Midbrain (tissue), 1 donor: ENCODE data around the gene PLIN4.

ENCODE experiments used
- DNase-seq: peaks from one replicate; lab custom pipeline; 2025; lab: John Stamatoyannopoulos, UW

PLIN4 gene

DNA sequence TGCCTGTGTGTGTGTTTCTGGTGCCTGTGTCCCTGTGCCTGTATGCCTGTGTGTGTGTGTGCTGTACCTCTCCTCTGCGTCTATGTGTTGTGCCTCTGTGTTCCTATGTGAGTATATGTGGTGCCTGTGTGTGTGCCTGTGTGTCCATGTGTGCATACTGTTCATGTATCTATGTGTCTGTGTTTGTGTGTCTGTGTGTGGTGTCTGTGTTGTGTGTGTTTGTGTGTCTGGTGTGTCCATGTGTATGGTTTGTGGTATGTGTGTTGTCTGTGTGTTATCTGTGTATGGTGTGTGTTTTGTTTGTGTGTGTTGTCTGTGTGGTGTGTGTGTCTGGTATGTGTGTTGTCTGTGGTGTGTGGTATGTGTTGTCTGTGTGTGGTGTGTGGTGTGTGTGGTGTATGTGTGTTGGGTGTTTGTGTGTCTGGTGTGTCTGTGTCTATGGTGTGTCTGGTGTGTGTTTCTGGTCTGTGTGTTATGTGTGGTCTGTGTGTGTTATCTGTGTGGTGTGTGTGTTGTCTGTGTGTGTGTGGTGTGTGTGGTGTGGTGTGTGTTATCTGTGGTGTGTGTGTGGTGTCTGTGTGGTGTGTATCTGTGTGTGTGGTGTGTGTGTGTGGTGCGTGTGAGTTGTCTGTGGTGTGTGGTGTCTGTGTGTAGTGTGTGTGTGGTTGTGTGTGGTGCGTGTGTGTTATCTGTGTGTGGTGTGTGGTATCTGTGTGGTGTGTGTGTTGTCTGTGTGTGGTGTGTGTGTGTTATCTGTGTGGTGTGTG lies 25.8 kb downstream of the PLIN4 start:
- DNase-seq, result no peak

DNA sequence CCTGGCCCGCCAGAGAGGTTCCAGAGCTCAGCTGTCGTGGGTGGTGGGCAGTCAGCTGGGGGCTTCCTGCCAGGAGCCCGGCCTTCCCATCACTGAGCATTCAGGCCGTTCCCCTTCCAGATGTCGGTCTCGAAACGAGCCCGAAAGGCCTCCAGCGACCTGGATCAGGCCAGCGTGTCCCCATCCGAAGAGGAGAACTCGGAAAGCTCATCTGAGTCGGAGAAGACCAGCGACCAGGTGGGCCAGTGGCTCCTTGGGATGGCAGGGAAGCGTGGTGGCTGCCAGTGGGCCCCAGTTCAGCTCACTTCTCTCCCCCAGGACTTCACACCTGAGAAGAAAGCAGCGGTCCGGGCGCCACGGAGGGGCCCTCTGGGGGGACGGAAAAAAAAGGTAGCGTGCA lies 26.8 kb downstream of the PLIN4 start:
- DNase-seq, result no peak

DNA sequence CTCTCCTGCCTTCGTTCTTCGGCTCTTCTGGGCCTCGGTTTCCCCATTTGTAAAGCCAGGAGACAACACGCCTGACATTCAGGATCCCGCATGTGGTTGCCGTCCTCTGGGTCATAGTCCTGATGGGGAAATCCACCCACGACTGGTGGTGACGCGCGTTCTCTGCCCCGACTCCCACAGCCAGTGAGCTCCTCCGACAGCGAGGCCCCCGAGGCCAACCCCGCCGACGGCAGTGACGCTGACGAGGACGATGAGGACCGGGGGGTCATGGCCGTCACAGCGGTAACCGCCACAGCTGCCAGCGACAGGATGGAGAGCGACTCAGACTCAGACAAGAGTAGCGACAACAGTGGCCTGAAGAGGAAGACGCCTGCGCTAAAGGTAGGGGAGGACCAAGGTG lies 29.8 kb downstream of the PLIN4 start:
- no peak for DNase-seq

DNA sequence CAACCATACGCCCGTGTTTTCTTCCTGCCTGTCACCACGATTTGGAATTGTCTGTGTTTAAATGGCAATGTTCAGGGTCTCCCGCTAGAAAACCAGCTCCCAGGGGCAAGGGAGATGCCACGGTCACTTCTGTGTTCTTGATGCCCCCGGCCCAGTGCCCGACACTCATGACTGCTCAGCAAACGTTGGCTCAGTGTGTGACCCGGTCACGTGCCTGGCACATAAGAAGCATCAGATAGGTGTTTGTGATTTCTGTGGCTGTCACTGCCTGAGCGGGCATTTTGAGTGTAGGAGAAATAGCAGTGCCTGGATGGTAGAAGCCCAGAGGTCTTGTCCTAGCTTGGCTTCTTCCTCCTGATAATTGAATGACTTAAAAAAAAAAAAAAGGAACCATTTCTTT lies 30.7 kb downstream of the PLIN4 start:
- no peak for DNase-seq

DNA sequence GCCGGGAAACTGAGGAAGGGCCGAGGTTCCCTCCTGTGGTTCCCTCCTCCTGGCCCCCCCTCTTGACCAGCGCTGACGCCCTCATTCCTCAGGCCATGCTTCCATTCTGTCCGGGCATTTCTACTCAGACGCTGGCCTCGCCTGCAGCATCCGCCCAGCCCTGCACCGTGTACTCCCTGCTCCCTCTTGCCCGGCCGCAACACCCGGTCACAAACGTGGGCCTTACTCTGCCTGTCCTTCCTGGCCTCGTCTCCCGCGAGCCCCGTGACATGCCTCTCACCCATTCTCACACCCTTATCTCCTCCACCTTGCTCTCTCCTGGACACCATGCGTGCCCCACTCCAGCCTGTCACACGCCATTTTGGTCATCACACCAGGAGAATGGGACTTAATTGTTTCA lies 34.9 kb downstream of the PLIN4 start:
- DNase-seq, result no peak

DNA sequence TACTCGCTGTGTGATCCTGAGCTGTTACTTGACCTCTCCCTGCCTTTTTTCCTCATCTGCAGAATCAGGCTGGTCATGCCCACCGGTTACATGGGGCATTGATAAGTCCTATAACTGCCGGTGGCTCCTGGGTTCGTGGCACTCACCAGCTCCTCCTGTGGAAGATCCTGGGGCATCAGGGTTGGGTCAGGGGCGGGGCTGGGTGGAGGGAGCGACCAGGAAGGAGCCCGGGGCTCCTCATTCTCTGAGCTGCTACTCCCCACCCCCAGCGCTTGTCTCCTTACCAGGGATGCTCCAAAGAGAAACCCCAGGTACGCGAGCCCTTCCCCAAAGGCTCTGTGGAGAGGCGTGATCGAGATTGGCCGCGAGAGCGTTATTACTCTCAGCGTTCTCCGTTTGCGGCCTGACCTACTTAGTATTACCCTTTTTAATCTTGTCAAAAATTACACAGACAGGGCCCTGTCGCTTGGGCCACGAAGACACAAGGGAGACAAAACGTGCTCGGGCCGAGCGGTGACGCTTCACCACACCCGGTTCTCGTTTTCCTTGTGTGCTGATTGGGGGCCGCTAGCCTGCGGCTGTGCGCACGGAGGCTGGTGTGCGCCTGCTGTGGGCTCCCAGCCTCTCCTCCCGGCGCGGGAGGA lies 35.4 kb downstream of the PLIN4 start:
- DNase-seq, result no peak

DNA sequence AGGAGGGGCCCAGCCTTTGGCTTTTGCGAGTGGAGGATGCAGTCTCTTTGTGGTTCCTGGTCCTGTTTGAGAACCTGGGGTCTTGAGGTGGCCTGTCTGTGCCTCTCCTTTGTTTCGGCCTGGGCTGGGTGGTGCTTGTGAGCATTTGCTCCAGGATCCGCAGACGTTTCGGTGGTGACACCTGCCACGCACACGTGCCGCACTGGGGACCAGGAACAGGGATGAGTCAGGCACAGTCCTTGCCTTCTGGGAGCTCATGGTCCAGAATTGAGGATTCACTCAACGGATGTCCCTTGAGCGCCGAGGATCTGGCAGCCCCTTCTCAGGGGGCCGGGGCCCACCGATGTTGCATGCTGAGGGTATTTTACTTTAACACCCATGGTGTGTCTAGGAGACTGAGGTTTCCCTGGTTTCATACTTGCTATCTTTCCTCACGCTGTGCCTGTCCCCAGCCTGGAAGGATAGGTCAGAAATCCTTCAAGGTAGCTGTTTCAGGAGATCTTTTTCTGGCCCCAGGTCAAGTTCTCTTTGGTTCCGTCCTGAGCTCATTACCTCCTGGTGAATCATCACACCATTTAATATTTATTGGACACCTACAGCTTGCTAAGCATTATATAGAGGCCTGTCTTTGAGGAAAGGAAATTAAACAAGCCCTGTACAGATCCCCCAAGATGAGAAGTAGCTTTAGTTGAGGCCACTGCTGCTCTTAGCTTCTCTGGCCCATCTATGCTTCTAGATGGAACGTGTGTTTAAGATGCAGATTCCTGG lies 41.1 kb downstream of the PLIN4 start:
- no peak for DNase-seq

DNA sequence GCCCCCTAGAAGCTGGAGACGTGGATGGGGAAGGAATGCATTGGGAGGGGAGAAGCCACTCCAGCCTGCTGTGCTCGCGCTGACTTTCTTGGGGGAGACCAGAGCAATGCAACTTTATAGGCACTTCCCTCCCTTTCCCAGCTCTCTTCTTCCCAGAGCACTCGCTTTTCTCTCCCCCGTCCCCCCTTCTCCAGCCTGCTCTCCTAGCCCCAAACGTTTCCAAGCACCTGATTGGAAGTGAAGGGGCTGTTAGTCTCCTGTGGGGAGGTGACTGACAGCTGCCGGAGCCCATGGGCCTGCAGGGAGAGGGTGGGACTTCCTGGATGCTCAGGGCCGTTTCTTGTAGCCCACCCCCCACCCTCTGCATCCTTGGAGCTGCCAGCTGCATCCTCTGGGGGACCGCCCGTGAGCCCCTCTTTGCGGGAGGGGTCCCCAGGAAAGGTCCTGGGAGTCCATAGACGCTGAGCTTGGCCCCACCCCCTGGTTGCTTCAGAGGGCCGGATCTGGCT lies 43.7 kb downstream of the PLIN4 start:
- peak; percentile 47 for DNase-seq

DNA sequence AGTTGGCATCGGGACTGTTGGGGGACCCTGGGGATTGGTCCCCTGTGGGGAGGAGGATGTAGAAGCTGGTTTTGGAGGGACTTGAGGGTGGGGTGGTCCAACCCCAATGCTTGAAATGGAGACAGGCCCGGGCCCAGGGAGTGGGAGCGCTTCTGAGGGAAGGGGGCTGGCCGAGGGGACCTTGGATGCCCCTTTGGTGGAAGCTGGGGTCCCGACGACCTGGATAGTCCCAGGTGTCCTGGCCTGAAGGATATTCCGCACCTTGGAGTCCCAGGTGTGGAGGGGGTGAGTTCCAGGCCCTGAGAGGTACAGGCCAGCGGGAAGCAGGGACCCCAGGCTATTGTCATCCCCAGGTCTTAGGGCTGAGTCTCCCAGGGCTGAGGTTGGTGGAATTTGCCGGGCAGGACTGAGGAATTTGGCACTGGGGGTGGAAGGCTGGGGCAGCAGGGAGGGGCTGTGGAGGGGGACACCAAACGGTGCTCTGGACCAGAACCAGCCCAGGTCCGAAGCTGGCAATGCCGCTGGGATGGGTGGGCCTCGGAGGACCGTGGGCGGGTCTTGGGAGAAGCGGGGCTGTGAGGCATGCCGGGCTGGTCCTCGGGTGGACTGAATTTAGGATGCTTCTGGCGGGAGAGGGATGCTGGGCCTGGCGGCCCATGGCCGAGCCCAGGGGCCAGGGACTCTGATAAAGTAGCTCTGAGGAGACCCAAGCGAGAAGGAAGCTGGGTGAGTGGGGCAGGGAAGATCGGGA lies 44.3 kb downstream of the PLIN4 start:
- DNase-seq, result no peak

DNA sequence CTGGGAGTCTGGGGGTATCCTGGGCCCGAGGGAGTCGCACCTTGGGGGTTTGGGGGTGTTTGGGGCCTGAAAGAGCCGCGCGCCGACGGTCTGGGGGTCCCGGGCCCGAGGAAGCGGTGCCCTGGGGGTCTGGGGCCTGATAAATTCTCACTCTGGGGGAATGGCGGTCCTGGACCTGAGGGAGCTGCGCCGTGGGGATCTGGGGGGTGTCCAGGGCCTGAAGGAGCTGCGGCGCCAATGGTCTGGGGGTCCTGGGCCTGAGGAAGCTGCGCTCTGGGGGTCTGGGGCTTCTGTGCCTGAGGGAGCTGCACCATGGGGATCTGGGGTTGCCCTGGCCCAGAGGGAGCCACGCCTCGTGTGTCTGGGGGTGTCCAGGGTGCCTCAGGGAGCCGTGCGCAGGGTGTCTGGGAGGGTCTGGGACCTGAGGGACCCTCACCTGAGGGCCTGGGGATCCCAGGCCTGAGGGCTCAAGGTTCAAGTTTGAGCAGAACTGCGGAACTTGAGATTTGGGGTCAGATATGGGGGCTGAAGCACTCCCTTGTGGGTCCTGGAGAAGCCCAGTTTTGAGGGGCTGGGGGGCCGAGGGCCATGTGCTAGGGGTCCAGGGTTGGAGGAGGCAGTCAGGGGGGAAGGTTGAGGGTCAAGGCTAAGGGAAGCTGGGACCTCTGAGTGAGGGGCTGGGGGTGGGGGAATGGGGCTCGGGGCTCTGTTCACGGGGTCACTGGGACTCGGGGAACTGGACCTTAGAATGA lies 45.1 kb downstream of the PLIN4 start:
- DNase-seq, result no peak

DNA sequence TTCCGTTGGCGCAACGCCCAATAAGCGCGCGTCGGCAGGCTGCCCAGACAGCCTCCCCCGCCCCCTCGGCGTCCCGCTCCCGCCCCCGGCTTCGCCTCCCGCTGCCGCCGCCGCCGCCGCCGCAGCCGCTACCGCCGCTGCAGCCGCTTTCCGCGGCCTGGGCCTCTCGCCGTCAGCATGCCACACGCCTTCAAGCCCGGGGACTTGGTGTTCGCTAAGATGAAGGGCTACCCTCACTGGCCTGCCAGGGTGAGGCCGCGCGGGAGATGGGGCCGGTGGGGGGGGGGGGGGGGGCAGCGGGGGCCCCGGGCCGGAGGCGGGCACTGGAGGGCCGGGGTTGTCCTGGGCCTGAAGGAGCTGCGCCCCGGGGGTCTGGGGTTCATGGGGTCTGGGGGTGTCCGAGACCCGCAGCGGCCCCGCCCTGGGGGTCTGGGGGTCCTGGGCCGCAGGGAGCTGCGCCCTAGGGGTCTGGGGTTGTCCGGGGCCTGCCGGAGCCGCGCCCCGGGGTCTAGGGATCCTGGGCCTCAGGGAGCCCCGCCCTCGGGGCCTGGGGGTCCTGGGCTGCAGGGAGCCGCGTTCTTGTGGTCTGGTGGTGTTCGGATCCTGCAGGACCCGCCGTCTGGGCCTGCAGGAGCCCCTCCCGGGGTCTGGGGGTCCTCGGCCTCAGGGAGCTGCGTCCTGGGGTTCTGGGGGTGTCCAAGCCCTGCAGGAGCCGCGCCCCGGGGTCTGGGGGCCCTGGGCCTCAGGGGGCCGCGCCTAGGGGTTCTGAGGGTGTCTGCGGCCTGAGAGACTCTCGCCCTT lies 45.9 kb downstream of the PLIN4 start, which contains the start of gene HDGFL2:
Gene HDGFL2, plus strand, starts transcription at position 124 of the 801 bp plus-strand sequence. Its CDS starts 54 bp downstream, at position 178.
- no peak for DNase-seq

DNA sequence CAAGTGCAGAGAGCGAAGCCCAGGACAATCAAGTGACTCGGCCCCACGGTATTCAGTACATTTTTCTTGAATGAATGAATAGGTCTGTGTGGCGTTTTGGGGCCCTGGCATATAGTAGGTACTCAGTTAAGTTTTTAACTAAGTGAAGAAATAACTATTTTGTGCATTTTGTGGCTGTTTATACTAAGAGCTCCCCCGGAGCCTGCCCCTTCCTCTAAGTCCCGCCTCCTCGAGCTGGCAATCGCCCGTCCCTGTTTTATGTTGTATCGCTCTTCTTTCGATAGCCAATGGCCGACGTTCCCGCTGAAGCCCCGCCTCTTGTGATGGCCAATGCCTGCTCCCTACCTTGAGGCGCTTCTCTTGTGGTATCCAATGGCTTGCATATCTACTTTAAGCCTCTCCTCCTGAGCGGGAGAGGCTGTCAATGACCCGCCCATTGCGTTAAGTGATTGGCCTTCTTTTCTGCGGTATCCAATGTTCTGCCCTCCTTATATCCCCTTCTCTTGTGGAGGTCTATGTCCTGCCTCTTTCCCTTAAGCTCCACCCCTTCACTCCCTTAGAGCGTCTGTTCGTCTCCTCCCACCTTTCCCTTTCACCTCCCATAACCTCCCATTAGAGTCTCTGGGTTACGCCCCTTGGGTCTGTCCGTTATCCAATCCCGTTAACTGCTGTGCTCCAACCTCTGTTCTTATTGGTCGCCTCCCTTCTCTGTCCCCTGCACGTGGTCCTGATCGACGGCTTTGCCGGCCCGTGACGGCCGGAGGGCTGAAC lies 46.7 kb downstream of the PLIN4 start:
- DNase-seq, result peak; percentile 100

DNA sequence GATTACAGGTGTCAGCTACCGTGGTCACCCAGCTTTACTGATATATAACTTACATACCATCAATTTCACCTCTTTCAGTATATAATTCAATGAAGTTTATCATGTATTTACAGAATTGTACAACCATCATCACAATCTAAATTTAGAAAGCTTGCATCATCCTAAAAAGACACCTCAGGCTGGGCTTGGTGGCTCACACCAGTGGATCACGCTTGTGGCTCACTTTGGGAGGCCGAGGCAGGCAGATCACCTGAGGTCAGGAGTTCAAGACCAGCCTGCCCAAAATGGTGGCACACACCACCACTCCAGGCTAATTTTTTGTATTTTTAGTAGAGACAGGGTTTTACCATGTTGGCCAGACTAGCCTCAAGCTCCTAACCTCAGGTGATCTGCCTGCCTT lies 50.5 kb downstream of the PLIN4 start:
- DNase-seq, result no peak

DNA sequence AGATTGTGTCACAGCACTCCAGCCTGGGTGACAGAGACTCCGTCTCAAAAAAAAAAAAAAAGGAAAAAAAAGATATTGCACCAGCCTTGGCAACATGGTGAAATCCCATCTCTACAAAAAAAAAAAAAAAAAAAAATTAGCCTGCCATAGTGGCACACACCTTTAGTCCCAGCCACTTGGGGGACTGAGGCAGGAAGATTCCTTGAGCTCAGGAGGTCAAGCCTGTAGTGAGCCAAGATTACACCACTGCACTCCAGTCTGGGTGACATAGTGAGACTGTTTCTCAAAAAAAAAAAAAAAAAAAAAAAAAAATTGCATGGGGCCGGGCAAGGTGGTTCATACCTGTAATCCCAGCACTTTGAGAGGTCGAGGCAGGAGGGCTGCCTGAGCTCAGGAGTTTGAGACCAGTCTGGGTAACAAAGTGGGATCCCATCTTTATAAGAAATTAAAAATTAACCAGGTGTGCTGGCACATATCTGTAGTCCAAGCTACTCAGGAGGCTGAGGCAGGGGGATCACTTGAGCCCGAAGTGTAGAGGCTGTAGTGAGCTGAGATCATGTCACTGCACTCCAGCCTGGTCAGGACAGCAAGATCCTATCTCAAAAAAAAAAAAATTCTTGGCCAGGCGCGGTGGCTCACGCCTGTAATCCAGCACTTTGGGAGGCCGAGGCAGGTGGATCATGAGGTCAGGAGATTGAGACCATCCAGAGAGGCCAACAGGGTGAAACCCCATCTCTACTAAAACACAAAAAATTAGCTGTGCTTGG lies 53.3 kb downstream of the PLIN4 start:
- no peak for DNase-seq

DNA sequence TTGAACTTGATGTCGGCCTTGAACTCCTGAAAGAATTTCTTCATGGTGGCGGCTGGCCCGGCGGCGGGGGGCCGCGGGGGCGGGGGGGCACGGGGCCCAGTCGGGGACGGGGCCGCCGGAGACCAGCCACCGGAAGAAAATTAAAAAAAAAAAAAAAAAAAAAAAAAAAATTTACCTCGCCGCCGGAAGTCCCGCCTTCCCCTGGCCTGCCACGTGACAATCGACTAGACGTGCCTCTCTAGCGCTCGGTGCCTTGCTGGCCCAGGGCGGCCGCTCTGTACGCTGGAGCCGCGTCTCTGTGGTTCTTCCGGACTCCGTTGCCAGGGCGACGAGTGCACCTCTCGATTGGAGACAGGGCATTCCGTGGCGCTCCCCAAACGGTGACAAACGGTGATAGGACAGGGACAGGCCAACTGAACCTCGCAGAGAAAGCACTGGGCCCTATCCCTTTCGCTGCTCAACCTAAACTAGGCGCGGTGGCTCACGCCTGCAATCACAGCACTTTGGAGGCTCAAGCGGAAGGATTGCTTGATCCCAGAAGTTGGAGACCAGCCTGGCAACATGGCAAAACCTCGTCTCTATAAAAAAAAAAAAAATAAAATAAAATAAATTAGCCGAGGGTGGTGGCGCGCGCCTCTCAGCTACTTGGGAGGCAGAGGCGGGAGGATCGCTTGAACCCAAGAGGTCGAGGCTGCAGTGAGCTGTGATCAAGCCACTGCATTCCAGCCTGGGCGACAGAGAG lies 60.5 kb downstream of the PLIN4 start, which contains the start of gene UBXN6:
Gene UBXN6, minus strand, starts transcription at position 141 of the 742 bp plus-strand sequence. Its CDS starts 97 bp downstream, at position 44.
- peak; percentile 96 for DNase-seq

DNA sequence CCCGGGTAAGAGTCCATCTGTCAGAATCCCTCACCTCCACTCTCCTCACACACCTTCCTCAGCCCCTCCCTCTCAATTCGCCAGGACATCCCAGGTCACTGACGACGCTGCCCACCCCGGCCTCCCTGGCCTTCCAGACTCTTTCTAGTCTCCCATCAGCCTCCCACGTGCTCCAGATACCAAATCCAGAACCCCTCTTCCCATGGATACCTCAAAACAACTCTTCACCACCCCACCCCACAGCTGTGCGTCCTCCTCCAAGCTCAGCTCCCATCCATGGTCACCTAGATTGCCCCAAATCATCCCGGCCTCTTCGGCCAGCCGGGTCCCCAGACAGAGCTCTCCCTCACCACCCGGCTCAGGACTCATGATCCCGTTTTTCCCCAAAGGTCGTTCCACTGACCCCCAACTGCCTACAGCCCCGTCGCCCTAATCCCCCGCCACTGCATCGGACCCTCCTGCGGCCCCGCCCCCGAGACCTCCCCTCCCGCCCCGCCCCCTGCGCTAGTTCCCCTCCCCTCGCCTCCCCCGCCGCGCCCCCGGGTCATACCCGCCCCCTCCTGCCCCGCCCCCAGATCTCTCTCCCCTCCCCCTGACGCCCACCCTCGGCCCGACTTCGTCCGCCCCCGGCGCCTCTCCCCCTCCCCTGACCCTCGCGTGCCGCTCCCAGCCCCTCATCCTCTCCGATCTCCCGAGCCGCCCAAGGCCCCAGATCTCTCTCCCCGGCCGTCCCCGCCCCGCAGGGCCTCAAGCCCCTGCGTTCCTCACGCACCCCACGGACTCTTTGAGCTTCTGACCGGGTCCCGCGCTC lies 61.2 kb downstream of the PLIN4 start:
- DNase-seq, result peak; percentile 13

DNA sequence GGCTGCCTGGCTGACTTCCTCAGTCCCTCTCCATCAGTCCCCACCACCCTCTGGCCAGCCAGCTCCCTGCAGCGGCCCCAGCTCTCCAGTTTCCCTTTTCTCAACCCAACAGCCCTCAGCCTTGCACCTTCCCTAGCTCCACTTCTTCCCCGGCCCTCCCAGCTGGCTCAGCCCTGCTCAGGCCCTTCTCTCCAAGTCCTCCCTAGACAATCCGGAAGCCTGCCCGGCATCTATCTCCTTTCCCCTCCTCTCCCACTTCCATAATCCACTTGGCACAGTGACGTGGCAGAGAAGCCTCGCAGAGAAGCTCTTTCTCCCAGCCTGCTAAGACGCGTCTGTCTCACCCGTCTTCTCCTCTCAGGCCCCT lies 61.8 kb downstream of the PLIN4 start:
- DNase-seq, result peak; percentile 8
